GM15510 (cell line): Measurements from ENCODE around the gene GNAS.

ENCODE experiments used
- POLR2A ChIP-seq: IDR thresholded peaks from 3 replicates; pipeline ENCODE4 v1.6.1; 2011; ENCODE audit warnings: borderline replicate concordance; ENCODE audit not compliant: insufficient read length; ENCODE audit errors: extremely low read depth

The GNAS gene

DNA sequence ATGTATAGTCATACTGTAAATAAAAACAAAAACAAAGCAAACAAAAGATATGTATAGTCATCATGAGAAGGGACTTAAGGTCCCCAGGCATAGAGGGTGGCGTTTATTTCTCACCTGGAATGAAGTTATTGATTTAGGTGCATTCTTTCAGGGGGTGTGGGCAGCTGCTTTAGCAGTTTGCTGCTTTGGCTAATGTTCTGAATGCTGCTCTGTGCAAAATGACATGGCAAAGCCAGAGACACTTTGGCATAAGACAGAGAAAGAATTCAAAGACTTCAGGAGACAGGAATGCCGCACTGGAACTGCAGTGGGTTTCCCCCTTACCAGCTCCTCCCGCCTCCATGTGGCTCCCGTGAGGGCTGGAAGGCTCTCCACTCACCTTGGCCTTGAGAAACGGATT, 92.1 kb downstream of the GNAS start:
- TF ChIP-seq POLR2A = no peak

DNA sequence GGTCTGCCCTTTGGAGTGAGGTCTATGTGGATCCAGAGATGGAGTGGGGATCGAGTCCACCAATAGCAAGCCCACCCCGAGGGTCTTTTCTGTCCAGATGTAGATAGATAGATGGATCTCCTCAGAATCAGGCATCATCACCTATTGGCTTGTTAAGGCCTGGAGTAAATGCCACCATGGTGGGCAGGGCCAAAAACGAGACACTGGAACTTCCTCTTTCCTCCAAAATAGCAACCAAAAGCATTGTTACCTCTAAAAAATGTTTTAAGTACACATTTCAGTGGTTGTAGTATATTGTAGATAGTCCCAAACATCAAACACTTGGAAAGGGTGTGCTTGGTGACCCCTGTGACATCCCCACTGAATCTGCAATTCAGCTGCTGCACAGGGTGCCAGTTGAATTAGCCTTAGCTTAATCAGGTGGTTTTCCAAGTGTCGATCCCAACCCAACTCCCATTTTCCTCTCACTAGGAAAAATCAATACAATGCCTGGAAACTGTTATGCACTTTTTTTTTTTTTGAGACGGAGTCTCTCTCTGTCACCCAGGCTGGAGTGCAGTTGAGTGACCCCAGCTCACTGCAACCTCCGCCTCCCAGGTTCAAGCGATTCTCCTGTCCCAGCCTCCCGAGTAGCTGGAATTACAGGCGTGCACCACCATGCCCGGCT, 93.6 kb downstream of the GNAS start:
- no peak for TF ChIP-seq POLR2A

DNA sequence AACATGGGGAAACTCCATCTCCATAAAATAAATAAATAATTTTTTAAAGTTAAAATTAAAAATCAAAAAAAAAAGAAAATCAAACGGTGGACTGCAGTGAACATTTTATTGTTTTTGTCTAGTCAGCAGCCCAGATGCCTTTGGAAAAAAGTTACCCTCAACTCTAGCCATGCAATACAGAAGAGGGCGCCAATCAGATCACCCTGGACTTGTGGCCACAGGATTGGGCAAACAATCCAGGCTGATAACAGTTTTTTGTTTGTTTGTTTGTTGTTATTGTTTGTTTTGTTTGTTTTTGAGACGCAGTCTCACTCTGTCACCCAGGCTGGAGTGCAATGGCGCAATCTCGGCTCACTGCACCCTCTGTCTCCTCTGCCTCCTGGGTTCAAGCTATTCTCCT, 98.1 kb downstream of the GNAS start:
- no peak for TF ChIP-seq POLR2A

DNA sequence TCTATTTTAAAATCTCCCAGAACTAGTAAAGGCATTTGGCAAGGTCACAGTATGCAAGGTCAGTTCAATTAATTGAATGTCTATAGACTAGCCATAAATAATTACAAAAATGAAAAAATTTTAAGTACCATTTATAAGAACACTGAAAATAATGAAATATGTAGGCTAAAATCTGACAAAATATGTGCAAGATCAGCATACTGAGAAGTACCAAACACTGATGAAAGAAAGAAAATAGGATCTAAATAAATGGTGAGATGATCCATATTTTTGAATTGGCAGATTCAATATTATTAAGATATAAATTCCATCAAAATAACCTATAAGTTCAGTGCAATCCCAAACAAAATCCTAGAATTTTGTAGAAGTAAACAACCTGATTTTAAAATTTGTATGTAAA, 100.5 kb downstream of the GNAS start:
- TF ChIP-seq POLR2A = no peak

DNA sequence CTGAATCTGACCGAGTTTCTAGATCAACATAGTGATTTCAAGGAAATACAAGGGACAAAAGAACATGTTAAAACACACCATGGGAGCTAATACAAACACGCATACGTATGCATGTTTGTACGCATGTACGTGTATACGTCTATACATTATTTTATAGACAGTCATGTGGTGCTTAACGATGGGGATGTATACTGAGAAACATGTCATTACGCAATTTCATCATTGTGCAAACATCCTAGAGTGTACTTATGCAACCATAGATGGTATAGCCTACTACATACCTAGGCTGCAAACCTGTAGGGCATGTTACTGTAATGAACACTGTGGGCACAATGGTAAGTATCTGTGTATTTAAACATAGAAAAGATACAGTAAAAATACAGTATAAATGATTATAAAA, 103.6 kb downstream of the GNAS start:
- TF ChIP-seq POLR2A = no peak

DNA sequence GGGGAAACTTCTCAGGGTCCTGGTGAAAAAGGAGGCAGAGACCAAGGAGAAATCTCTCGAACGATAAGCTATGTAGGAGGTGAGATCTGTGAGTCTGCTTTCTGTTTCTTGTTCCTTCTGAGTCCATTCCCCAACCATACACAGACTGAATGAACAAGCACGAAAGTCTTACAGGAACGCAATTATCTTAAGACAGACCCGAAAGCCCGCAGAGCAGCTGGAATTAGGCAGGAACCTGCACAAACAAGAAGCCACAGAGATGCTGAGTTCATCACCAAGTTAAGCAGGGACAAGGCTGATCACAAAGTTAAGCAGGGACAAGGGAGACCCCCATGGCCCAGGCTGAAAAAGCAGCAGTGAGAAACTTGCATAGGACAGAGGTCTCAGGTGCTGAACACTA, 107.1 kb downstream of the GNAS start:
- TF ChIP-seq POLR2A = no peak
